ENCODE measurements around the gene CCDC200.
"Not testable (repeated sequence)": the region's sequence is repeated elsewhere in the genome, so short reads cannot be mapped to it uniquely, and the experiment has no call there.

The CCDC200 gene

DNA sequence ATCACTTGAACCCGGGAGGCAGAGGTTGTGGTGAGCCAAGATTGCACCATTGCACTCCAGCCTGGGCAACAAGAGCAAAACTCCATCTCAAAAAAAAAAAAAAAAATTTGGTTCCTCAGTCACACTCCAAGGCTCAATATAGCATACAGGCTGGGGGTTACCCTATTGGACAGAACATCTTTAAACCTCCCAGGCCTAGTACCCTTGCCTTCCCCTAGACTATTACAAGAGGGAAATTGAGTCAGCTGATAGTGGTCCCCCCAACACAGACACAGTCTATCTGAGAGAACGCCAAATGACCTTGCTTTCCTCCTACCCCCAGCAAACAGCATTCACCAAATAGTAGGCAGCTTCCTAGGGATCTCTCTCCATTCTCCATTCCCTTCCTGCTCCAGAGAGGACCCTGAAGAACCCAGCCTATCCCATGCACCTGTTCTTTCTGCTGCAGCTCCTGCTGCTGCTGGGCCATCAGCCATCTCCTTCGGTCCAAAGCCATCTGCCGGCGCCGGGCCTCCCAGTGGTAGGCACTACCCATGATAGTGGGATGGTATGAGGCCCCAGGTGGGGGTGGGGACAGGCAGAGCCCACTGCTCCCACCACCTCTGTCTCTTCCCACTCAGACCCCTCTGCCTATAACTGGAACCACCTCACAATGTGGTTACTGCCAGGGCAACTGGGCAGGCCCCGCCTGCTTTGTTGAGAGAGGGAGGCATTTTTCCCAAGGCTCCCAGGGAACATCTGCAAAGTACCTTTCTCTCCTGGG lies at the start of gene CCDC200:
TSS of gene CCDC200 (minus strand) at position 604 of the 763 bp plus-strand sequence. CDS start at position 535, 69 bp downstream.
- DNase-seq; in situ Hi-C loops (cut with MboI; ENCODE audit: low pct_unique_long_range_greater_than_20kb, low sequenced_read_pairs): not testable (repeated sequence)

GRCh38 chr17:43272914-43273313 lies 44.5 kb upstream of the CCDC200 start:
- in situ Hi-C loops (cut with MboI; ENCODE audit: low pct_unique_long_range_greater_than_20kb, low sequenced_read_pairs), result not testable (repeated sequence)

GRCh38 chr17:43272483-43272882 lies 44.1 kb upstream of the CCDC200 start:
- in situ Hi-C loops (cut with MboI; ENCODE audit: low pct_unique_long_range_greater_than_20kb, low sequenced_read_pairs); DNase-seq: not testable (repeated sequence)

More at GRCh38 chr17:43272914-43273313, 44.5 kb upstream of the CCDC200 start:
- DNase-seq, result not testable (repeated sequence)

- in situ Hi-C loops (cut with MboI; ENCODE audit: low pct_unique_long_range_greater_than_20kb, low sequenced_read_pairs), result not testable (repeated sequence)
Observed at GRCh38 chr17:43270552-43271504, 42.4 kb upstream of the CCDC200 start.

GRCh38 chr17:43246456-43246855 lies 18.0 kb upstream of the CCDC200 start:
- in situ Hi-C loops (cut with MboI; ENCODE audit: low pct_unique_long_range_greater_than_20kb, low sequenced_read_pairs); DNase-seq: not testable (repeated sequence)

More at GRCh38 chr17:43270552-43271504, 42.4 kb upstream of the CCDC200 start:
- not testable (repeated sequence) for DNase-seq

DNA sequence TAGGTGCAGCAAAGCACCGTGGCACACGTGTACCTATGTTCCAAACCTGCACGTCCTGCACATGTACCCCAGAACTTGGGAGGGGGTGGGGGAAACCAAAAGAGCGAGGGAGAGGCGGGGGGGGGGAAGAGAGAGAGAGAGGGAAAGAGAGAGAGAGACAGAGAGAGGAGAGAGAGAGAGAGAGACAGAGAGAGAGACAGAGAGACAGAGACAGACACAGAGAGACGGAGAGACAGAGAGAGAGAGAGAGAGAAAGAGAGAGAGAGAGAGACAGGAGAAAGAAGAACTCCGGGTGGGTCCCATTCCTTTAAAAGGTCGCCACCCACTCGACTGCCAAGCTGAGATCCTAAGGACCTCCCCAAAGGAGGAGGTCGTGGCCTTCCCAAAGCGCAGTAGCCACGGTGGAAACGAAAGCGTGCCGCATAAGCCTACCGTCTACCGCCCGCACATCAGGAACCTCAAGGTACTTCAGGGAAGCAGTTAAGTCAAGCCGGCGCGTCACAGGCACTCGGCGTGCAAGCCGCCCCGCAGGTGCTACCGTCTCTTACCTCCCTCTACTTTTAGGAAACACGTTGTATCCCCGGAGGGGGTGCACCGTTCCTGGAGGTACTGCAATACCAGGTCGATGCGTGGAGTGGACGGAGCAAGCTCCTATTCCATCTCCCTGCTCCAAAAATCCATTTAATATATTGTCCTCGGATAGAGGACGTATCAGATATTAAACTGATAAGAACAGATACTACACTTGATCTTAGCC lies 12.4 kb upstream of the CCDC200 start:
- in situ Hi-C loops (cut with MboI; ENCODE audit: low pct_unique_long_range_greater_than_20kb, low sequenced_read_pairs); DNase-seq: not testable (repeated sequence)

DNA sequence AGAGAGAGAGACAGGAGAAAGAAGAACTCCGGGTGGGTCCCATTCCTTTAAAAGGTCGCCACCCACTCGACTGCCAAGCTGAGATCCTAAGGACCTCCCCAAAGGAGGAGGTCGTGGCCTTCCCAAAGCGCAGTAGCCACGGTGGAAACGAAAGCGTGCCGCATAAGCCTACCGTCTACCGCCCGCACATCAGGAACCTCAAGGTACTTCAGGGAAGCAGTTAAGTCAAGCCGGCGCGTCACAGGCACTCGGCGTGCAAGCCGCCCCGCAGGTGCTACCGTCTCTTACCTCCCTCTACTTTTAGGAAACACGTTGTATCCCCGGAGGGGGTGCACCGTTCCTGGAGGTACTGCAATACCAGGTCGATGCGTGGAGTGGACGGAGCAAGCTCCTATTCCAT lies 11.2 kb upstream of the CCDC200 start:
- in situ Hi-C loops (cut with MboI; ENCODE audit: low pct_unique_long_range_greater_than_20kb, low sequenced_read_pairs); DNase-seq: not testable (repeated sequence)

DNA sequence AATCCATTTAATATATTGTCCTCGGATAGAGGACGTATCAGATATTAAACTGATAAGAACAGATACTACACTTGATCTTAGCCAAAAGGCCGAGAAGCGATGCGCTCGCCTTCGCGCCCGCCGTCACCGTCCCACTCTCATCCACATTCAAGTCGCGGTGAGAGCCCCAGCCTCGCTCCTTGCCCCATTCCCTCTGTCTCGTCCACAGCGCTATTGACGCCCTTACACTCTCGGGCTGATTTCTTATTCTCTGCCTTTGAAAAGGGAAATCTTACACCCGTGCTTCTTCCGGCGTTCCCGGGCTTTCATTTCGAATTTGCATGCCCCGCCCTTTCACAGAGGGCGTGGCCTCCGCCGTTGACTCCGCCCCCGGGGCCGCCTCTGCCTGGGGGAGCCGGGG lies 5.5 kb upstream of the CCDC200 start, which contains the start of gene RNU2-1:
TSS of gene RNU2-1 (minus strand) at position 101 of the 400 bp plus-strand sequence.
- in situ Hi-C loops (cut with MboI; ENCODE audit: low pct_unique_long_range_greater_than_20kb, low sequenced_read_pairs); DNase-seq: not testable (repeated sequence)

GRCh38 chr17:43233263-43233662 lies 4.8 kb upstream of the CCDC200 start:
- DNase-seq; in situ Hi-C loops (cut with MboI; ENCODE audit: low pct_unique_long_range_greater_than_20kb, low sequenced_read_pairs): not testable (repeated sequence)

GRCh38 chr17:43232021-43232699 lies 3.7 kb upstream of the CCDC200 start:
- in situ Hi-C loops (cut with MboI; ENCODE audit: low pct_unique_long_range_greater_than_20kb, low sequenced_read_pairs); DNase-seq: not testable (repeated sequence)

- DNase-seq; in situ Hi-C loops (cut with MboI; ENCODE audit: low pct_unique_long_range_greater_than_20kb, low sequenced_read_pairs): not testable (repeated sequence)
Observed at GRCh38 chr17:43231205-43232020, 3.0 kb upstream of the CCDC200 start.

DNA sequence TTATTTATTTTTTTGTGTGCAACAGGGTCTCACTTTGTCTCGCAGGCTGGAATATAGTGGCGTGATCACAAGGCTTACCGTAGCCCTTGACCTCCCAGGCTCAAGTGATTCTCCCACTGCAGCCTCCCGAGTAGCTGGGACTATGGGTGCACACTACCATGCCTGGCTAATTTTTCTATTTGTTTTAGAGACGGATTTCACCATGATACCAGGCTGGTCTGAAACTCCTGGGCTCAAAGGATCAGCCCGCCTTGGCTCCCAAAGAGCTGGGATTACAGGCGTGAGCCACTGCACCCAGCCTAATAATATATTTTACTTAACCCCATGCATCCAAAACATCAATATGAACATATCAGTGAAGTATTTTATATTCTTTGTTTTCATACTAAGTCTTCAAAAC lies 2.0 kb downstream of the CCDC200 start:
- in situ Hi-C loops (cut with MboI; ENCODE audit: low pct_unique_long_range_greater_than_20kb, low sequenced_read_pairs), result no loop called here
- DNase-seq, result no peak

GRCh38 chr17:43224146-43224705 lies 4.2 kb downstream of the CCDC200 start:
- in situ Hi-C loops (cut with MboI; ENCODE audit: low pct_unique_long_range_greater_than_20kb, low sequenced_read_pairs), result loop anchor here (25.0 kb wide), 1 partner anchor 88 kb away; no protein-coding TSS in a partner anchor
- DNase-seq, result no peak

- no peak for DNase-seq
- in situ Hi-C loops (cut with MboI; ENCODE audit: low pct_unique_long_range_greater_than_20kb, low sequenced_read_pairs), result loop anchor here (25.0 kb wide), 1 partner anchor 92 kb away; no protein-coding TSS in a partner anchor
Observed at GRCh38 chr17:43220511-43221125, 7.8 kb downstream of the CCDC200 start.

DNA sequence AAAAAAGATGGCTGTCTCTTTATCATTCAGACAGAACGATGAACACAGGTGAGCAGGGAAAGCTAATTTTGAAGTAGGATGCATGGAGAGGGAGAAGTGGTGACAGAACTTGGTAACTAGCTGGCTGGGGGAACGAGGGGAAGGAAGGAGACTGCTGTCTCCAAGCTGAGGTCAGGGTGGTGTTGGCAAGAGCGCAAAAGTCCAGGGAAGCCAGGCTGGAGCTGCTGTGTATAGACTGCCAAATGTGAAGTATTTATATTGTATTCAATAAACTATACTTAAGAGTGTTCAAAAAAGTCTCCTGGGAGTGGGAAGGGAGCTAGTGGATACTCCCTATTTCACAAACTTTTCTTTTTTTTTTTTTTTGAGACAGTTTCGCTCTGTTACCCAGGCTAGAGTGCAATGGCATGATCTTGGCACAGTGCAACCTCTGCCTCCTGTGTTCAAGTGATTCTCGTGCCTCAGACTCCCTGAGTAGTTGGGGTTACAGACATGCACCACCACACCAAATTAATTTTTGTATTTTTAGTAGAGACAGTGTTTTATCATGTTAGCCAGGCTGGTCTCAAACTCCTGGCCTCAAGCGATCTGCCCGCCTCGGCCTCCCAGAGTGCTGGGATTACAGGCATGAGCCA lies 8.6 kb downstream of the CCDC200 start:
- DNase-seq, result no peak
- in situ Hi-C loops (cut with MboI; ENCODE audit: low pct_unique_long_range_greater_than_20kb, low sequenced_read_pairs), result loop anchor here (25.0 kb wide), 1 partner anchor 92 kb away; no protein-coding TSS in a partner anchor

DNA sequence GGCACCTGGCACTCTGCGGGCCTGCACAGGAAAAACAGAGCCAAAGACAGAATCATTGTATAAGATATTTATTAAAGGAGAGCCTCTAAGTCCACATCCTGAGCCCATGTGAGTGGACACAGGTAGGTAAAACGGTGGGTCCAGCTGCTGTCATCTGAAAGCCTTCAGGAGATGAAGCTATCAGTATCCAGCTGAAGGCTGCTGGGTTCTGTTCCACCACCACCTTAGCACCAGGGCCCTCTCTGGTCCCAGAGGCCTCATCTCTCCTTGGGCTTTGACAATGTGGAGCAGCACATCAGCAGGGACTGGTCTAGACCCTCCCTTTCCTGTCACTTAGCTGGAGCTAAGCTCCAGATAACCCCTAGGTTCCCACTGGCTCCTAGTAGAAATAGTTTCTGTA lies 9.4 kb downstream of the CCDC200 start:
- DNase-seq, result no peak
- in situ Hi-C loops (cut with MboI; ENCODE audit: low pct_unique_long_range_greater_than_20kb, low sequenced_read_pairs), result loop anchor here (25.0 kb wide), 1 partner anchor 93 kb away; no protein-coding TSS in a partner anchor

Data from KBM-7 (cell line).